A549 (cell line): Measurements from ENCODE around the gene USP6NL. TPM values are rescaled to one million over a fixed set of nuclear protein-coding genes. Genes with fewer than 3 reads are reported as not detected.

Experiments used
- ATAC-seq, 2 experiments: fragments of 200-7000 bp in 1 of 2; fragments of >200 bp in 1 of 2; cut with Nextera tagmentation in 1 of 2; cut with Tn5 transposase in 1 of 2; 3 replicates each; pipeline versions ENCODE4 v1.8.0 to v1.9.1; 2018 to 2020; ENCODE audit warnings: mild to moderate bottlenecking in 1 of 2, moderate library complexity in 1 of 2
- CTCF ChIA-PET: fragments of 300-600 bp; sonication (Branson Sonifier 250); formaldehyde crosslinking; extraction: SDS; loops from one replicate; lab custom pipeline; 2021; ENCODE audit warnings: antibody characterized with exemption, inconsistent platforms; lab: Yijun Ruan, JAX
- POLR2A ChIA-PET: fragments of 350-600 bp; formaldehyde crosslinking; extraction: SDS; loops from one replicate; lab custom pipeline; 2021; ENCODE audit warnings: antibody characterized with exemption, inconsistent platforms; lab: Yijun Ruan, JAX
- DNase-seq, 2 experiments: peaks; one replicate each; pipeline versions ENCODE4 v3.0.0 to v3.0.0-alpha.2; 2011 to 2016; ENCODE audit warnings: low read depth in 1 of 2, low spot score in 1 of 2
- FAIRE-seq: peaks from 2 replicates; lab custom pipeline; 2011; peaks lifted over from hg19 to GRCh38; lab: Jason Lieb, UNC
- H3K27ac ChIP-seq, 2 experiments: fragments of >200 bp; sonication (Bioruptor Twin); formaldehyde crosslinking; 3 replicates each; pipeline ENCODE4 v1.5.1; 2016 to 2017
- H3K4me1 ChIP-seq: fragments of >200 bp; sonication (Bioruptor Twin); formaldehyde crosslinking; 3 replicates; pipeline ENCODE4 v1.6.1; 2016
- H3K4me2 ChIP-seq: fragments of >200 bp; sonication (Bioruptor Twin); formaldehyde crosslinking; 3 replicates; pipeline ENCODE4 v1.6.1; 2016
- H3K4me3 ChIP-seq: fragments of >200 bp; sonication (Bioruptor Twin); formaldehyde crosslinking; 3 replicates; pipeline ENCODE4 v1.5.1; 2016
- H3K9me3 ChIP-seq: fragments of >200 bp; sonication (Bioruptor Twin); formaldehyde crosslinking; 3 replicates; pipeline ENCODE4 v1.6.1; 2016
- CEBPB ChIP-seq, 2 experiments: fragments of >200 bp in 1 of 2; sonication (Bioruptor Twin) in 1 of 2; formaldehyde crosslinking in 1 of 2; IDR thresholded peaks; 2 replicates each; pipeline ENCODE4 v1.6.1; 2012 to 2016
- EHMT2 ChIP-seq: fragments of 200-600 bp; sonication (generic); IDR thresholded peaks from 2 replicates; pipeline ENCODE4 v1.6.1; 2016; ENCODE audit warnings: antibody characterized with exemption, low read depth, mild to moderate bottlenecking, moderate library complexity
- ESRRA ChIP-seq: fragments of 150-350 bp; IDR thresholded peaks from 2 replicates; pipeline ENCODE4 v1.6.1; 2014; ENCODE audit warnings: mild to moderate bottlenecking, low read length, borderline replicate concordance
- FOSB ChIP-seq: fragments of 250-450 bp; sonication (Bioruptor Pico); IDR thresholded peaks from 2 replicates; pipeline ENCODE4 v1.5.0; 2020; ENCODE audit warnings: mild to moderate bottlenecking, moderate library complexity
- FOSL2 ChIP-seq, 2 experiments: fragments of 450-650 bp in 1 of 2; fragments of >200 bp in 1 of 2; sonication (Bioruptor Twin) in 1 of 2; formaldehyde crosslinking; IDR thresholded peaks; 2 replicates each; pipeline versions ENCODE4 v1.5.0 to v1.6.1; 2016 to 2020; ENCODE audit warnings: mild to moderate bottlenecking in 1 of 2, moderate library complexity in 1 of 2
- FOXS1 ChIP-seq: fragments of 250-450 bp; sonication (Bioruptor Pico); IDR thresholded peaks from 2 replicates; pipeline ENCODE4 v1.5.0; 2020; ENCODE audit warnings: mild to moderate bottlenecking, moderate library complexity
- HES2 ChIP-seq: fragments of >200 bp; sonication (Bioruptor Twin); formaldehyde crosslinking; IDR thresholded peaks from 2 replicates; pipeline ENCODE4 v1.6.1; 2016
- HEYL ChIP-seq: fragments of 250-450 bp; sonication (Bioruptor Pico); IDR thresholded peaks from 2 replicates; pipeline ENCODE4 v1.8.0; 2021; ENCODE audit warnings: mild to moderate bottlenecking, moderate library complexity
- HOXB5 ChIP-seq: fragments of 250-450 bp; sonication (Bioruptor Pico); IDR thresholded peaks from 2 replicates; pipeline ENCODE4 v1.5.0; 2020; ENCODE audit warnings: mild to moderate bottlenecking, moderate library complexity
- JUNB ChIP-seq: fragments of >200 bp; sonication (Bioruptor Twin); formaldehyde crosslinking; IDR thresholded peaks from 2 replicates; pipeline ENCODE4 v1.6.1; 2016
- KDM1A ChIP-seq: fragments of 200-600 bp; sonication (generic); IDR thresholded peaks from 2 replicates; pipeline ENCODE4 v1.6.1; 2016; ENCODE audit warnings: low read depth, mild to moderate bottlenecking
- KDM5A ChIP-seq: fragments of 200-600 bp; sonication (generic); IDR thresholded peaks from 2 replicates; pipeline ENCODE4 v1.6.1; 2016; ENCODE audit warnings: antibody characterized with exemption, mild to moderate bottlenecking
- MAX ChIP-seq: IDR thresholded peaks from 2 replicates; pipeline ENCODE4 v1.6.1; 2012
- PHF8 ChIP-seq: fragments of 200-600 bp; sonication (generic); IDR thresholded peaks from 2 replicates; pipeline ENCODE4 v1.6.1; 2016; ENCODE audit warnings: low read depth, mild to moderate bottlenecking, antibody characterized with exemption, moderate library complexity, borderline replicate concordance
- POLR2A ChIP-seq: IDR thresholded peaks from 2 replicates; pipeline ENCODE4 v1.6.1; 2012; ENCODE audit warnings: mild to moderate bottlenecking, low read length
- RNF2 ChIP-seq: fragments of 200-600 bp; sonication (generic); IDR thresholded peaks from 2 replicates; pipeline ENCODE4 v1.6.1; 2016; ENCODE audit warnings: low read depth, mild to moderate bottlenecking, antibody characterized with exemption, moderate library complexity, borderline replicate concordance
- SREBF2 ChIP-seq: fragments of 450-650 bp; IDR thresholded peaks from 2 replicates; pipeline ENCODE4 v1.6.1; 2014; ENCODE audit warnings: mild to moderate bottlenecking, moderate library complexity
- TFCP2L1 ChIP-seq: fragments of 250-450 bp; sonication (Bioruptor Pico); IDR thresholded peaks from 2 replicates; pipeline ENCODE4 v1.5.0; 2021; ENCODE audit warnings: mild to moderate bottlenecking
- TP53 ChIP-seq: fragments of 250-450 bp; sonication (Bioruptor Pico); IDR thresholded peaks from 2 replicates; pipeline ENCODE4 v1.5.0; 2021; ENCODE audit warnings: mild to moderate bottlenecking, moderate library complexity
- ZFP36 ChIP-seq: fragments of 450-650 bp; IDR thresholded peaks from 2 replicates; pipeline ENCODE4 v1.6.1; 2014; ENCODE audit warnings: borderline replicate concordance; ENCODE audit not compliant: partially characterized antibody
- ZSCAN20 ChIP-seq: fragments of 250-450 bp; sonication (Bioruptor Pico); IDR thresholded peaks from 2 replicates; pipeline ENCODE4 v1.8.0; 2022; ENCODE audit warnings: mild to moderate bottlenecking, moderate library complexity
- WGBS: methylation state at CpG from one replicate; pipeline ENCODE4 v1.1.6; 2017; ENCODE audit errors: missing lambda C conversion rate; 5-methylcytosine and 5-hydroxymethylcytosine counted together
- polyA plus RNA-seq, 4 experiments: library from polyadenylated mRNA; depleted of rRNA in 3 of 4; stranded (reverse); fragments of >200 nt; fragmentation: RNase III in 1 of 4; extraction: RNeasy Plus Mini Kit Qiagen cat#74134 plus additional on column Dnase treatment in 1 of 4; gene quantifications; 2 replicates in 3 of 4; 3 replicates in 1 of 4; pipeline ENCODE4 v1.2.3, GENCODE V29; 2011 to 2017
- TF ChIP-seq, protein P1 (sequence below): fragments of 250-450 bp; sonication (Bioruptor Pico); IDR thresholded peaks from 2 replicates; pipeline ENCODE4 v1.5.0; 2021; ENCODE audit warnings: mild to moderate bottlenecking, moderate library complexity, borderline replicate concordance
- TF ChIP-seq, protein P2 (sequence below): IDR thresholded peaks from 2 replicates; pipeline ENCODE4 v1.6.1; 2012

USP6NL gene
- polyA plus RNA-seq, 2 of the 4 experiments (the other 2 are of a cell fraction), result 10.6 to 18.2 TPM

DNA sequence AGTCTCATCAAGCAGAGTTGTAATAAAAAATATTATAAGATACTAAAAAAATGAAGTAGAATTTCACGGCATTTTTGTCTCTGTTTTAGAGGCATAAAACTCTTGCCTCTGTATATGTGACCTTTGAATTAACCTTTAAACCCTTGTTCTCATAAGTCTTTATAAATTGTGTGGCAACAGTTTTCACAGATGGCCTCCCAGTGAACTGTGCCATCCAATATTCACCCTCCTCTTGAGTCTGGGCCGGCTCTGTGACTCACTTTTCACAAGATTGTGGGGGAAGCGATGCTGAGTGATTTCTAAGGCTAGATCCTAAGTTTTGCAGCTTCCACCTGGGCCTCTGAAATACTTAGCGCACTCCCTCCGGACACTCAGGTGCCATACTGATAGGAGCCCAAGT lies 4.6 kb upstream of the USP6NL start:
- TF ChIP-seq ZSCAN20 (CRISPR knock-in tag) (no peak), TFCP2L1 (CRISPR knock-in tag) (no peak), ZFP36 (no peak), FOXS1 (CRISPR knock-in tag) (no peak), TP53 (no peak), PHF8 (no peak)
- TF ChIP-seq, protein P1, sequence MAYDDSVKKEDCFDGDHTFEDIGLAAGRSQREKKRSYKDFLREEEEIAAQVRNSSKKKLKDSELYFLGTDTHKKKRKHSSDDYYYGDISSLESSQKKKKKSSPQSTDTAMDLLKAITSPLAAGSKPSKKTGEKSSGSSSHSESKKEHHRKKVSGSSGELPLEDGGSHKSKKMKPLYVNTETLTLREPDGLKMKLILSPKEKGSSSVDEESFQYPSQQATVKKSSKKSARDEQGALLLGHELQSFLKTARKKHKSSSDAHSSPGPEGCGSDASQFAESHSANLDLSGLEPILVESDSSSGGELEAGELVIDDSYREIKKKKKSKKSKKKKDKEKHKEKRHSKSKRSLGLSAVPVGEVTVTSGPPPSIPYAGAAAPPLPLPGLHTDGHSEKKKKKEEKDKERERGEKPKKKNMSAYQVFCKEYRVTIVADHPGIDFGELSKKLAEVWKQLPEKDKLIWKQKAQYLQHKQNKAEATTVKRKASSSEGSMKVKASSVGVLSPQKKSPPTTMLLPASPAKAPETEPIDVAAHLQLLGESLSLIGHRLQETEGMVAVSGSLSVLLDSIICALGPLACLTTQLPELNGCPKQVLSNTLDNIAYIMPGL (CRISPR knock-in tag), result no peak
- FAIRE-seq (no peak), ATAC-seq (no peak), DNase-seq (no peak)
- CTCF ChIA-PET, result interaction anchor here (0.6 to 1.0 kb wide), 3 partner anchors 100 to 197 kb away, joined by 3 to 4 read pairs (median 4); no protein-coding TSS in a partner anchor
- H3K4me3 ChIP-seq, result no peak overlapping the region
- H3K4me2 ChIP-seq, result no peak overlapping the region
- POLR2A ChIA-PET, result interaction anchor here (0.6 to 0.7 kb wide), 2 partner anchors 22 to 34 kb away, joined by 3 read pairs; no protein-coding TSS in a partner anchor
- no peaks in the 10 kb centered on the region for H3K9me3 ChIP-seq
- WGBS, result 76% methylated on average over 5 of the region's 5 CpGs
- no peak overlapping the region for H3K27ac ChIP-seq
- H3K4me1 ChIP-seq, result no peaks in the 10 kb centered on the region

DNA sequence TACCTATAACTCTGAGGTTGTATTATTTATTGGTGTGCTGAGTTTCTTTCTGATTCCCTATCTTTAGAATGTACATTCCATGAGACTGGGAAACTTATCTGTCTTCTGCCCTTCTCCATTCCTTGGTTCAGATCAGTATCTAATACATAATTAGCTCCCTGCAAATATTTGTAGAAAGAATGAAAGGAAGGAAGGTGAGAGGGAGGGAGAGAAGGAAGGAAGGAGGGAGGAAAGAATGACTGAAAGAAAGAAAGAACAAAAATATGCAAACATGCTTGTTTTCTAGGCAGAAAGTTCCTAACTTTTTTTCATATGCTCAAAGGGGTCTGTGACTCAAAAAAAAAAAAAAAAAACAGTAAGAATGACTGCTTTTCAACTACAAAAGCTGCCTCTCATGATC lies 3.9 kb upstream of the USP6NL start:
- DNase-seq (no peak), FAIRE-seq (no peak), ATAC-seq (no peak)
- Histone ChIP-seq H3K4me2 (no peak overlapping the region), H3K4me1 (no peaks in the 10 kb centered on the region), H3K9me3 (no peaks in the 10 kb centered on the region), H3K27ac (no peak overlapping the region), H3K4me3 (no peak overlapping the region)
- ChIA-PET POLR2A (interaction anchor here (0.6 kb wide), 1 partner anchor 21 kb away, joined by 3 read pairs; no protein-coding TSS in a partner anchor), CTCF (interaction anchor here (0.6 to 1.0 kb wide), 2 partner anchors 109 to 198 kb away, joined by 4 read pairs; no protein-coding TSS in a partner anchor)
- no peak for TF ChIP-seq JUNB
- no peak for TF ChIP-seq KDM1A
- TF ChIP-seq KDM5A, result no peak
- no peak for TF ChIP-seq POLR2A
- no peak for TF ChIP-seq EHMT2
- no peak for TF ChIP-seq FOSB (CRISPR knock-in tag)
- no peak for TF ChIP-seq RNF2
- no peak for TF ChIP-seq ESRRA
- TF ChIP-seq PHF8, result no peak
- no peak for TF ChIP-seq MAX
- no peak for TF ChIP-seq SREBF2
- no peak for TF ChIP-seq FOSL2 (IDR thresholded peaks at IDR 0.05)
- no peak for TF ChIP-seq FOSL2 (CRISPR knock-in tag; IDR thresholded peaks at IDR 0.05)
- TF ChIP-seq, protein P2, sequence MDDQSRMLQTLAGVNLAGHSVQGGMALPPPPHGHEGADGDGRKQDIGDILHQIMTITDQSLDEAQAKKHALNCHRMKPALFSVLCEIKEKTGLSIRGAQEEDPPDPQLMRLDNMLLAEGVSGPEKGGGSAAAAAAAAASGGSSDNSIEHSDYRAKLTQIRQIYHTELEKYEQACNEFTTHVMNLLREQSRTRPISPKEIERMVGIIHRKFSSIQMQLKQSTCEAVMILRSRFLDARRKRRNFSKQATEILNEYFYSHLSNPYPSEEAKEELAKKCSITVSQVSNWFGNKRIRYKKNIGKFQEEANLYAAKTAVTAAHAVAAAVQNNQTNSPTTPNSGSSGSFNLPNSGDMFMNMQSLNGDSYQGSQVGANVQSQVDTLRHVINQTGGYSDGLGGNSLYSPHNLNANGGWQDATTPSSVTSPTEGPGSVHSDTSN, result no peak
- no peak for TF ChIP-seq HES2
- TF ChIP-seq CEBPB (IDR thresholded peaks at IDR 0.05), result no peak
- no peak for TF ChIP-seq ZFP36
- TF ChIP-seq HEYL (CRISPR knock-in tag), result no peak
- no peak for TF ChIP-seq HOXB5 (CRISPR knock-in tag)
